Keratinocyte (primary cell): ENCODE results near the gene LRP1B.

Experiments
- CTCF ChIP-seq, 3 experiments: IDR thresholded peaks in 1 of 3; conservative IDR thresholded peaks in 1 of 3; optimal IDR thresholded peaks in 1 of 3; 2 replicates in 2 of 3; 3 replicates in 1 of 3; pipeline versions ENCODE3 to v1.5.1; 2011; ENCODE audit warnings: low read length in 3 of 3, mild to moderate bottlenecking in 3 of 3, moderate library complexity in 2 of 3, control low read depth in 1 of 3, inconsistent platforms in 1 of 3; ENCODE audit not compliant: insufficient read depth in 2 of 3; ENCODE audit errors: extremely low read depth in 1 of 3
- EZH2 ChIP-seq: IDR thresholded peaks from one replicate; pipeline ENCODE4 v1.6.1; 2012; ENCODE audit warnings: inconsistent platforms, mild to moderate bottlenecking, low read length, moderate library complexity

- no peak for TF ChIP-seq CTCF (optimal IDR thresholded peaks at IDR 0.05 in 1 of 3, IDR thresholded peaks at IDR 0.05 in 1 of 3, conservative IDR thresholded peaks at IDR 0.05 in 1 of 3; ENCODE audit: extremely low read depth in 1 of 3, insufficient read depth in 2 of 3, low read length in 3 of 3)
- no peak for TF ChIP-seq EZH2
Measured at GRCh38 chr2:141200191-141200590, 930.6 kb downstream of the LRP1B start.
